HepG2 (cell line): ENCODE results near the gene HIPK2. TPM values are rescaled to one million over a fixed set of nuclear protein-coding genes. Genes with fewer than 3 reads are reported as not detected.

Experiments used
- ARID2 ChIP-seq: sonication (generic); formaldehyde crosslinking; IDR thresholded peaks from 2 replicates; pipeline ENCODE4 v1.8.1; 2022; ENCODE audit warnings: mild to moderate bottlenecking, missing genetic modification reagents, borderline replicate concordance
- ARID5B ChIP-seq: IDR thresholded peaks from 2 replicates; pipeline ENCODE4 v1.4.0; 2020; ENCODE audit warnings: mild to moderate bottlenecking, missing genetic modification reagents
- CEBPB ChIP-seq: IDR thresholded peaks from 2 replicates; pipeline ENCODE4 v1.6.1; 2011; ENCODE audit warnings: low read depth, low read length, improper control_type of control experiment, borderline replicate concordance
- E2F2 ChIP-seq: sonication (generic); formaldehyde crosslinking; IDR thresholded peaks from 2 replicates; pipeline ENCODE4 v1.4.0; 2020; ENCODE audit warnings: missing genetic modification reagents, borderline replicate concordance
- FOXP4 ChIP-seq: sonication (generic); formaldehyde crosslinking; IDR thresholded peaks from 2 replicates; pipeline ENCODE4 v1.4.0; 2020; ENCODE audit warnings: missing genetic modification reagents
- HMGXB4 ChIP-seq, 2 experiments: sonication (generic) in 1 of 2; formaldehyde crosslinking in 1 of 2; IDR thresholded peaks; 2 replicates each; pipeline versions ENCODE4 v1.4.0 to v1.6.1; 2018 to 2020; ENCODE audit warnings: missing genetic modification reagents in 2 of 2, borderline replicate concordance in 1 of 2, low read depth in 1 of 2, mild to moderate bottlenecking in 1 of 2, missing biosample characterization in 1 of 2
- HOXD1 ChIP-seq: sonication (generic); formaldehyde crosslinking; IDR thresholded peaks from 2 replicates; pipeline ENCODE4 v1.5.0; 2020; ENCODE audit warnings: missing genetic modification reagents
- IKZF4 ChIP-seq: sonication (generic); formaldehyde crosslinking; IDR thresholded peaks from 2 replicates; pipeline ENCODE4 v1.5.1; 2020; ENCODE audit warnings: borderline replicate concordance, mild to moderate bottlenecking, low read depth, missing genetic modification reagents; ENCODE audit errors: not compliant biosample characterization
- KLF16 ChIP-seq, 2 experiments: sonication (generic) in 1 of 2; formaldehyde crosslinking in 1 of 2; IDR thresholded peaks; 2 replicates each; pipeline versions ENCODE4 v1.6.1 to v1.8.0; 2016 to 2023; ENCODE audit warnings: missing genetic modification reagents in 2 of 2, missing compliant biosample characterization in 1 of 2
- SIX1 ChIP-seq: sonication (generic); formaldehyde crosslinking; IDR thresholded peaks from 2 replicates; pipeline ENCODE4 v1.4.0; 2020; ENCODE audit warnings: missing genetic modification reagents, borderline replicate concordance
- TARDBP ChIP-seq: sonication (generic); formaldehyde crosslinking; IDR thresholded peaks from 2 replicates; pipeline ENCODE4 v1.8.0; 2022; ENCODE audit warnings: mild to moderate bottlenecking, missing genetic modification reagents
- ZBTB7B ChIP-seq: sonication (generic); formaldehyde crosslinking; IDR thresholded peaks from 2 replicates; pipeline ENCODE4 v1.4.0; 2020; ENCODE audit warnings: missing genetic modification reagents
- ZNF143 ChIP-seq: sonication (generic); formaldehyde crosslinking; IDR thresholded peaks from 2 replicates; pipeline ENCODE4 v1.4.0; 2020; ENCODE audit warnings: missing genetic modification reagents
- ZNF230 ChIP-seq: sonication (generic); formaldehyde crosslinking; IDR thresholded peaks from 2 replicates; pipeline ENCODE4 v1.4.0; 2020; ENCODE audit warnings: mild to moderate bottlenecking, missing genetic modification reagents
- ZNF34 ChIP-seq: sonication (generic); formaldehyde crosslinking; IDR thresholded peaks from 2 replicates; pipeline ENCODE4 v1.4.0; 2020; ENCODE audit warnings: mild to moderate bottlenecking, missing genetic modification reagents, borderline replicate concordance
- ZNF432 ChIP-seq: sonication (generic); formaldehyde crosslinking; IDR thresholded peaks from 2 replicates; pipeline ENCODE4 v1.5.0; 2020; ENCODE audit warnings: missing genetic modification reagents, mild to moderate bottlenecking, borderline replicate concordance
- polyA plus RNA-seq, 8 experiments: library from polyadenylated mRNA; depleted of rRNA in 3 of 8; stranded (reverse) in 7 of 8; unstranded in 1 of 8; fragments of >200 nt; fragmentation: Illumina TruSeq in 4 of 8; extraction: Trizol in 4 of 8; gene quantifications; 2 replicates each; pipeline versions ENCODE4 v1.2.1 to v1.2.3, GENCODE V29; 2011 to 2016; ENCODE audit warnings: low read depth in 4 of 8, missing spikeins in 1 of 8, mixed read lengths in 1 of 8; ENCODE audit not compliant: insufficient read depth in 1 of 8
- total RNA-seq, 5 experiments: library from RNA; depleted of rRNA; stranded (reverse); fragments of >200 nt; fragmentation: Illumina TruSeq; extraction: Trizol; gene quantifications; 2 replicates each; pipeline ENCODE4 v1.2.3, GENCODE V29; 2016; ENCODE audit warnings: low read depth in 1 of 5

HIPK2 gene
- total and polyA plus RNA-seq, 2 of the 13 experiments (the other 11 are each of a cell fraction or from before 2014, with no cell fraction given), result 14.4 to 20.2 TPM

- TF ChIP-seq FOXP4 (CRISPR knock-in tag), result 0 out of 2 replicates have a peak, but pooled peaks have one; percentile 13
- no peak for TF ChIP-seq CEBPB
- no peak for TF ChIP-seq HOXD1
- 0 out of 2 replicates have a peak, but pooled peaks have one; percentile 21 for TF ChIP-seq ARID5B (CRISPR knock-in tag)
- TF ChIP-seq E2F2 (CRISPR knock-in tag), result no peak
- TF ChIP-seq ZBTB7B (CRISPR knock-in tag), result peak; percentile 43; the same call in 1 of the 2 replicates
- peak; percentile 22; the same call in 1 of the 2 replicates for TF ChIP-seq ARID2 (CRISPR knock-in tag)
- no peak for TF ChIP-seq TARDBP
- 0 out of 2 replicates have a peak, but pooled peaks have one; percentile 61 for TF ChIP-seq ZNF230 (CRISPR knock-in tag)
- TF ChIP-seq SIX1 (CRISPR knock-in tag), result no peak
- peak in 1 of 2 experiments; percentile 60; a peak in 1 of 4 replicates for TF ChIP-seq HMGXB4 (CRISPR knock-in tag; IDR thresholded peaks at IDR 0.05; ENCODE audit: borderline replicate concordance in 1 of 2, low read depth in 1 of 2)
- 0 out of 4 replicates have a peak, but pooled peaks of 1 of the 2 experiments have one; percentile 11 for TF ChIP-seq KLF16 (CRISPR knock-in tag; IDR thresholded peaks at IDR 0.05)
- no peak for TF ChIP-seq ZNF432 (CRISPR knock-in tag)
- TF ChIP-seq IKZF4 (CRISPR knock-in tag), result peak; percentile 29
- TF ChIP-seq ZNF34 (CRISPR knock-in tag), result no peak
- TF ChIP-seq ZNF143, result no peak
Observed at GRCh38 chr7:139776486-139777132, 1.2 kb downstream of the HIPK2 start (continued).
